Heart left ventricle (tissue), 16 donors: Measurements from ENCODE around the gene RCE1. TPM values are rescaled to one million over a fixed set of nuclear protein-coding genes. Genes with fewer than 3 reads are reported as not detected.

Source experiments
- ATAC-seq, 4 donors: fragments of 200-7000 bp; cut with Tn5 transposase; one replicate each; pipeline ENCODE4 v1.9.1; 2020 to 2022; ENCODE audit warnings: moderate library complexity in 4 of 4, mild to moderate bottlenecking in 3 of 4, moderate number of reproducible peaks in 1 of 4
- DNase-seq, 5 donors: peaks; one replicate each; pipeline ENCODE4 v3.0.0-alpha.2; 2020
- H3K27ac ChIP-seq, 12 donors: fragments of 200-600 bp; sonication (generic) in 4 of 12; one replicate each; pipeline versions ENCODE4 v1.5.0 to v1.8.0; 2016 to 2022; ENCODE audit warnings: mild to moderate bottlenecking in 2 of 12
- H3K27me3 ChIP-seq, 9 donors: fragments of 200-600 bp; sonication (generic) in 2 of 9; one replicate each; pipeline versions ENCODE4 v1.5.1 to v1.8.0; 2016 to 2022; ENCODE audit warnings: mild to moderate bottlenecking in 3 of 9
- H3K36me3 ChIP-seq, 9 donors: fragments of 200-600 bp; sonication (generic) in 2 of 9; one replicate each; pipeline versions ENCODE4 v1.5.0 to v1.8.0; 2018 to 2022; ENCODE audit warnings: mild to moderate bottlenecking in 2 of 9
- H3K4me1 ChIP-seq, 12 donors: fragments of 200-600 bp; sonication (generic) in 4 of 12; one replicate each; pipeline versions ENCODE4 v1.5.0 to v1.8.0; 2016 to 2022; ENCODE audit warnings: mild to moderate bottlenecking in 3 of 12
- H3K4me3 ChIP-seq, 12 donors: fragments of 200-600 bp; sonication (generic) in 4 of 12; one replicate each; pipeline versions ENCODE4 v1.5.0 to v1.8.0; 2017 to 2022; ENCODE audit warnings: mild to moderate bottlenecking in 9 of 12, moderate library complexity in 4 of 12
- H3K9me3 ChIP-seq, 12 donors: fragments of 200-600 bp; sonication (generic) in 4 of 12; one replicate each; pipeline versions ENCODE4 v1.5.0 to v1.8.0; 2016 to 2022; ENCODE audit warnings: mild to moderate bottlenecking in 1 of 12
- POLR2A ChIP-seq, 2 donors: fragments of 450-650 bp; IDR thresholded peaks; one replicate each; pipeline ENCODE4 v1.6.1; 2017; ENCODE audit warnings: antibody characterized with exemption in 2 of 2, mild to moderate bottlenecking in 2 of 2, moderate library complexity in 2 of 2
- WGBS, 4 donors: extraction: QIAGEN DNeasy Blood & Tissue Kit in 2 of 4; methylation state at CpG; one replicate each; pipeline versions ENCODE4 v1.1.5 to v1.1.7; 2013 to 2018; 5-methylcytosine and 5-hydroxymethylcytosine counted together
- intact Hi-C, 10 donors: fragments of 100-400 bp; cut with DNase I; formaldehyde crosslinking; loops; one replicate each; pipeline versions ENCODE4 v1.11.1 to v1.14.2; 2022
- polyA plus RNA-seq, 2 donors: library from polyadenylated mRNA; stranded (reverse); fragments of 200-250 nt; gene quantifications; one replicate each; pipeline ENCODE4 v1.2.3, GENCODE V29; 2013
- total RNA-seq, 9 donors: library from RNA; depleted of rRNA in 2 of 9; stranded (reverse); fragments of >200 nt in 2 of 9; fragmentation: NEBNext Ultra II Directional in 3 of 9; extraction: Animal tissue kit (Norgen Biotek cat#: 25700) in 3 of 9; gene quantifications; one replicate each; pipeline versions ENCODE4 v1.1.0 to v1.2.4, GENCODE V29; 2016 to 2023
- TF ChIP-seq, protein P1 (sequence below), 12 donors: fragments of 200-600 bp; sonication (generic) in 4 of 12; IDR thresholded peaks; one replicate each; pipeline versions ENCODE4 v1.5.0 to v1.8.0; 2018 to 2022; ENCODE audit warnings: antibody characterized with exemption in 12 of 12, mild to moderate bottlenecking in 5 of 12
- donor health status: ischemic (EF 13 %, LVEDD 7.1; RV severe dilation, severe dysfunction).
- donor health status: healthy with polysubstance abuse.
- donor health status: DM: no; HTN: yes; CAD: no.
- donor health status: DM: no; HTN: no; CAD: no.
- donor health status: ischemic (EF 25% LVEDD 6.9; RV normal size, moderate dysfunction).
- donor health status: ischemic (EF 25% LVEDD 5.7; RV mildly dilated, moderate dysfunction).
- donor health status: healthy.
- donor health status: DM: yes; HTN: yes; CAD: no.
- donor health status: ischemic (EF 35%, LVEDD 5.7; RV mildly dilated, moderate dysfunction).
- donor health status: nonischemic (EF 11% LVEDD 7.7; RV severe dilation, severe dysfunction).
- donor health status: DM: yes; HTN: yes; CAD: no.
- donor health status: PGD.
- donor health status: ischemic (EF 29% LVEDD 5.4; RV normal size, mild dysfunction).
- donor health status: nonischemic (EF 23%, LVEDD 6.1; RV moderate dilation, normal function).

Gene RCE1
- total and polyA plus RNA-seq, 11 donors, result 2.1 to 9.5 (median 5.0) TPM

DNA sequence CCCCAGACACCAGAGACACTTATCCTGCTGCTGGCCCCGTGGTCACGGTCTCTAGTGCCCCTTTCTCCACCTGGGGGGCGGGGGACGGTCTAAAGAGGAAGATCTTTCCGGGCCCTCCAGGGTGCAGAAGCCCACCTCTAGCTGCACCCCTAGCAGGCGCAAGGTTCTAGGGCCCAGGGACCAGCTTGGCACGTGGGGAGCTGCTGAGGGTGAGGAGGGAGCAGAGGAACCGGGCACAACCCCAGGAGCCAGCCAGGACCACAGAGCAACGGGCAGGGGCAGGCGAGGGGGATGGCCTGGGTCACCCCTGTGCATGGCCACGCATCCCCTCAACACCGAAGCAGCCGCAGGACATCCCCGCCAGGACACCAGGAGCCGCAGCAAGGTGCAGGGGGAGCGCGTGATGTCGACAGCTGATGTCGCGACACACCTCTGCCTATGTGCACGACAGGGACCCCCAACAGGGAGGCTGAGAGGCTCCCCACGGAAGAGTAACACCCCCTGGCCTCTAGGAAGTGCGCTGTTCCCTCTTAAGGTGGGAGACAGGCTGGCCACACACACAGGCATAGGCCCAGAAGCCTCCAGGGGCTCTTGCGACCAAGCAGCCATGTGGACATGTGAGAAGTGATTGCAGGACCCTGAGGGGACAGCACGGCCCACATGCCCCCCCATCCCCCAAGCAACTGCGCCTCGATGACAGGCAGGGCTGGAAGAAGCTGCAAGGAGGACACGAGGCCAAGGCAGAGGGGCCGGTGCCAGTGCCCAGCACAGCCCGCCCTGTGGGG lies 18.7 kb downstream of the RCE1 start:
- WGBS, 4 donors, result 90 to 92% (median 91%) methylated on average over 21 to 30 of the region's 30 CpGs
- Histone ChIP-seq H3K9me3 (no peaks in the 10 kb centered on the region), H3K27ac (no peak overlapping the region), H3K27me3 (no peaks in the 10 kb centered on the region), H3K4me1 (peaks cover 0 to 6% (median 0%) of the 10 kb centered on the region in 12 donors), H3K36me3 (peaks cover 0 to 2% (median 0%) of the 10 kb centered on the region in 9 donors), H3K4me3 (no peak overlapping the region)
- intact Hi-C loops, result no loop called here
- TF ChIP-seq, protein P1, sequence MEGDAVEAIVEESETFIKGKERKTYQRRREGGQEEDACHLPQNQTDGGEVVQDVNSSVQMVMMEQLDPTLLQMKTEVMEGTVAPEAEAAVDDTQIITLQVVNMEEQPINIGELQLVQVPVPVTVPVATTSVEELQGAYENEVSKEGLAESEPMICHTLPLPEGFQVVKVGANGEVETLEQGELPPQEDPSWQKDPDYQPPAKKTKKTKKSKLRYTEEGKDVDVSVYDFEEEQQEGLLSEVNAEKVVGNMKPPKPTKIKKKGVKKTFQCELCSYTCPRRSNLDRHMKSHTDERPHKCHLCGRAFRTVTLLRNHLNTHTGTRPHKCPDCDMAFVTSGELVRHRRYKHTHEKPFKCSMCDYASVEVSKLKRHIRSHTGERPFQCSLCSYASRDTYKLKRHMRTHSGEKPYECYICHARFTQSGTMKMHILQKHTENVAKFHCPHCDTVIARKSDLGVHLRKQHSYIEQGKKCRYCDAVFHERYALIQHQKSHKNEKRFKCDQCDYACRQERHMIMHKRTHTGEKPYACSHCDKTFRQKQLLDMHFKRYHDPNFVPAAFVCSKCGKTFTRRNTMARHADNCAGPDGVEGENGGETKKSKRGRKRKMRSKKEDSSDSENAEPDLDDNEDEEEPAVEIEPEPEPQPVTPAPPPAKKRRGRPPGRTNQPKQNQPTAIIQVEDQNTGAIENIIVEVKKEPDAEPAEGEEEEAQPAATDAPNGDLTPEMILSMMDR (IDR thresholded peaks at IDR 0.05), result no peak
- TF ChIP-seq POLR2A (IDR thresholded peaks at IDR 0.05), result no peak
- DNase-seq, result peak in 1 of 5 donors; percentile 54
- ATAC-seq, result no peak

DNA sequence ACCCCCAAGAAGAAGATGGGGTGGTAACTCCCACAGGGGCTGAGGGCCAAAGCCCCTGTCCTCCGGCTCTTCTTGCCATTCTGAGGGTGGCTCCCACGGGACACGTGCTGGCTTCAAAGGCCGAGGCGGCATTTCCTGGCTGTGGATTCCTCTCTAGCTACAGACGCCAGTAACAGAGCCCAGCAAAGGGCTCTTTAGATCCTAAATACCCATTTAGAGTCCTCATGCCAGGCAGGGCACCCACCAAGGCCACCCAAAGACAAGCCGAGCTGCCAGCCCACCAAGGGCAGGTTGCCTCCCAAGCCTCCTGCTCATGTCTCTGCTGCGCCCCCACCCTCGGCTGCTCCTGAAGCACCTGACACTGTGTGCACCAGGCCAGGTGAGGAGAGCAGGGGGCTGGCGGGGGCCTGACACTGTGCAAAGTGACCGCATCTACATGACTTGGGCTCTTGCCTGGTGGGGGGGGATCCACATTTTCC lies 19.4 kb downstream of the RCE1 start:
- Histone ChIP-seq H3K27ac (no peak overlapping the region), H3K27me3 (no peaks in the 10 kb centered on the region), H3K4me1 (peaks cover 0 to under 1% (median 0%) of the 10 kb centered on the region in 12 donors), H3K36me3 (peaks cover 0 to 2% (median 0%) of the 10 kb centered on the region in 9 donors), H3K9me3 (no peaks in the 10 kb centered on the region), H3K4me3 (no peak overlapping the region)
- ATAC-seq (no peak), DNase-seq (peak in 2 of 5 donors; percentile 20 to 48)
- 75 to 97% (median 89%) methylated on average over 9 to 11 of the region's 11 CpGs for WGBS, 4 donors
- intact Hi-C loops, result no loop called here
- TF ChIP-seq, protein P1 (IDR thresholded peaks at IDR 0.05), result no peak
- TF ChIP-seq POLR2A (IDR thresholded peaks at IDR 0.05), result no peak

GRCh38 chr11:66863428-66864125 lies 20.3 kb downstream of the RCE1 start:
- Histone ChIP-seq H3K27me3 (no peaks in the 10 kb centered on the region), H3K9me3 (no peaks in the 10 kb centered on the region), H3K4me3 (no peak overlapping the region), H3K27ac (no peak overlapping the region), H3K36me3 (peaks cover 0 to 2% (median 0%) of the 10 kb centered on the region in 9 donors), H3K4me1 (no peaks in the 10 kb centered on the region)
- WGBS, 4 donors, result 91 to 94% (median 92%) methylated on average over 30 to 31 of the region's 31 CpGs
- intact Hi-C loops, result no loop called here
- TF ChIP-seq POLR2A (IDR thresholded peaks at IDR 0.05), result no peak
- TF ChIP-seq, protein P1 (IDR thresholded peaks at IDR 0.05), result no peak
- ATAC-seq (no peak), DNase-seq (peak in 2 of 5 donors; percentile 25 to 46)
